Umbilical cord (tissue), 2 donors: ENCODE results near the gene IL6. TPM values are rescaled to one million over a fixed set of nuclear protein-coding genes. Genes with fewer than 3 reads are reported as not detected.
"Not testable (repeated sequence)": the region's sequence is repeated elsewhere in the genome, so short reads cannot be mapped to it uniquely, and the experiment has no call there.

Experiments used
- DNase-seq: peaks from one replicate; pipeline ENCODE4 v3.0.0-alpha.2; 2015; ENCODE audit warnings: low spot score
- total RNA-seq: library from RNA; depleted of rRNA; stranded (reverse); fragments of >200 nt; gene quantifications from one replicate; pipeline ENCODE4 v1.2.3, GENCODE V29; 2014; ENCODE audit warnings: low replicate concordance; ENCODE audit not compliant: insufficient read depth

The IL6 gene
- total RNA-seq, 1 donor from 2014 or later: 4.1 TPM

DNA sequence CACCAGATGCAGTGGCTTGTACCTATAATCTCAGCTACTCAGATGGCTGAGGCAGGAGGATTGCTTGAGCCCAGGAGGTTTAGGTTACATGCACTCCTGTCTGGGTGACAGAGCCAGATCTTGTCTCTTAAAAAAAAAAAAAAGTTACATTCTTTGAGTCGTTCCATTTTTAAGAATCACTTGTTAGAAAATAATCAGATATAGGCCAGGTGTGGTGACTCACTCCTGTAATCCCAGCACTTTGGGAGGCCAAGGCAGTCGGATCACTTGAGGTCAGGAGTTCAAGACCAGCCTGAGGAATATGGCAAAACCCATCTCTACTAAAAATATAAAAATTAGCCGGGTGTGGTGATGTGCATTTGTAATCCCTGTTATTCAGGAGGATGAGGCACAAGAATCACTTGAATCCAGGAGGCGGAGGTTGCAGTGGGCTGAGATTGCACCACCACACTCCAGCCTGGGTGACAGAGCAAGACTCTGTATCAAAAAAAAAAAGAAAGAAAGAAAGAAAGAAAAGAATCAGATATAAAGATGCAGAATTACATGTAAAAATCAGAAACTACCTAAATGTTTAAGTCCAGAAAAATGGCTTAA, 52.8 kb downstream of the IL6 start:
- not testable (repeated sequence) for DNase-seq

DNA sequence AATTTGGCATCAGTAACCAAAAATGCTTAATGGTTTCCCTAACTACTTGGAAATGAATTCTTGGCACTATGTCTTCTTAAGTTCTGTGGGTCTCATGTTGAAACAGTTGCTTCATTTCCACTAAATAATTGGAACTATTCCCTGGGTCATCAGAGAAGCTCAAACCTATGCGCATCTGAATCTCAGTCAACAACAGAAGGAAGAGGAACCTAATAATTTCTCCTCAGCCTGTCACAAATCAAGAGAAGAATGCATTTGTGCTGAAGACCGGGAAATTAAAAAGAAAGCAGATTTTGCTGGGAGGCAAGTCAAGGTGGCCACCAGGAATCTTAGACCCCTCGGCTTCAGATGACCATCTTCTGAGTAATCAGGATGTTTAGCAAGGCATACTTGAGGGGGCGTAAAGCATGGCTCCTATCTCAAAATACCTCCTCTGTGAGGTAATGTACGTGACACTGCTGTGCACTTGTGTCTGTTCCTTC, 54.3 kb downstream of the IL6 start:
- DNase-seq: peak; percentile 7

Other genes starting within 250 kb of the IL6 start
- 12.3 TPM for gene STEAP1B, start 227.0 kb upstream of the IL6 start, total RNA-seq
- gene TOMM7, start 95.6 kb downstream of the IL6 start, total RNA-seq: 273 TPM